Measurements from ENCODE around the gene TRUB2. TPM values are rescaled to one million over a fixed set of nuclear protein-coding genes. Genes with fewer than 3 reads are reported as not detected.

Gene TRUB2
- total RNA-seq, 2 donors from 2014 or later, result 24.5 to 40.0 TPM

- intact Hi-C loops (cut with DNase I), result loop anchor here (10.0 kb wide), 1 partner anchor 123 kb away; no protein-coding TSS in a partner anchor
- Histone ChIP-seq H3K9ac (ENCODE audit: low read depth in 2 of 2, low read length in 2 of 2) (no peak overlapping the region), H3K27ac (no peak overlapping the region), H3K9me3 (no peaks in the 10 kb centered on the region), H3K4me1 (peaks cover 8% of the 10 kb centered on the region), H3K27me3 (no peaks in the 10 kb centered on the region), H3K36me3 (no peaks in the 10 kb centered on the region), H3K4me3 (no peak overlapping the region)
- TF ChIP-seq CTCF (IDR thresholded peaks at IDR 0.05), result no peak
- no peak for DNase-seq
These were observed 30.2 kb downstream of the TRUB2 start for GRCh38 chr9:128292009-128292408.

GRCh38 chr9:128288273-128289004 is 33.8 kb downstream of the TRUB2 start:
- no peak for TF ChIP-seq CTCF (IDR thresholded peaks at IDR 0.05)
- Histone ChIP-seq H3K36me3 (no peaks in the 10 kb centered on the region), H3K4me1 (no peaks in the 10 kb centered on the region), H3K27me3 (no peaks in the 10 kb centered on the region), H3K9me3 (no peaks in the 10 kb centered on the region), H3K27ac (no peak overlapping the region), H3K4me3 (no peak overlapping the region), H3K9ac (ENCODE audit: low read depth in 2 of 2, low read length in 2 of 2) (no peak overlapping the region)
- intact Hi-C loops (cut with DNase I), result no loop called here
- DNase-seq, result no peak

- Histone ChIP-seq H3K36me3 (no peaks in the 10 kb centered on the region), H3K9ac (ENCODE audit: low read depth in 2 of 2, low read length in 2 of 2) (no peak overlapping the region), H3K27ac (no peak overlapping the region), H3K27me3 (no peaks in the 10 kb centered on the region), H3K4me3 (no peak overlapping the region), H3K9me3 (no peaks in the 10 kb centered on the region), H3K4me1 (no peaks in the 10 kb centered on the region)
- intact Hi-C loops (cut with DNase I), result no loop called here
- no peak for DNase-seq
- no peak for TF ChIP-seq CTCF (IDR thresholded peaks at IDR 0.05)
These were observed 35.8 kb downstream of the TRUB2 start for GRCh38 chr9:128286440-128286839.

GRCh38 chr9:128285033-128285784 is 37.0 kb downstream of the TRUB2 start:
- no peak overlapping the region for H3K27ac ChIP-seq
- H3K4me1 ChIP-seq, result no peaks in the 10 kb centered on the region
- H3K9me3 ChIP-seq, result no peaks in the 10 kb centered on the region
- H3K27me3 ChIP-seq, result no peaks in the 10 kb centered on the region
- H3K4me3 ChIP-seq, result no peak overlapping the region
- no peak for DNase-seq
- no peaks in the 10 kb centered on the region for H3K36me3 ChIP-seq
- no peak for TF ChIP-seq CTCF (IDR thresholded peaks at IDR 0.05)
- no peak overlapping the region for H3K9ac ChIP-seq (ENCODE audit: low read depth in 2 of 2, low read length in 2 of 2)
- intact Hi-C loops (cut with DNase I), result no loop called here

GRCh38 chr9:128282500-128282899 is 39.7 kb downstream of the TRUB2 start:
- no peak overlapping the region for H3K27ac ChIP-seq
- H3K9me3 ChIP-seq, result no peaks in the 10 kb centered on the region
- no peak overlapping the region for H3K4me3 ChIP-seq
- no peaks in the 10 kb centered on the region for H3K36me3 ChIP-seq
- H3K9ac ChIP-seq (ENCODE audit: low read depth in 2 of 2, low read length in 2 of 2), result no peak overlapping the region
- H3K4me1 ChIP-seq, result no peaks in the 10 kb centered on the region
- DNase-seq, result no peak
- H3K27me3 ChIP-seq, result no peaks in the 10 kb centered on the region
- intact Hi-C loops (cut with DNase I), result no loop called here
- TF ChIP-seq CTCF (IDR thresholded peaks at IDR 0.05), result no peak

All from colonic mucosa (tissue), 4 donors.